HG03469 (cell line): ENCODE measurements around the gene AKIRIN2.
A peak's percentile ranks its signal among the peaks of the same experiment; 100 is the strongest.

Experiments
- ATAC-seq: cut with Tn5 transposase; IDR thresholded peaks from one replicate; pipeline ENCODE4 v1.9.1; 2021; ENCODE audit warnings: mild to moderate bottlenecking, moderate library complexity, moderate number of reproducible peaks; ENCODE audit not compliant: unreplicated experiment

Gene AKIRIN2

DNA sequence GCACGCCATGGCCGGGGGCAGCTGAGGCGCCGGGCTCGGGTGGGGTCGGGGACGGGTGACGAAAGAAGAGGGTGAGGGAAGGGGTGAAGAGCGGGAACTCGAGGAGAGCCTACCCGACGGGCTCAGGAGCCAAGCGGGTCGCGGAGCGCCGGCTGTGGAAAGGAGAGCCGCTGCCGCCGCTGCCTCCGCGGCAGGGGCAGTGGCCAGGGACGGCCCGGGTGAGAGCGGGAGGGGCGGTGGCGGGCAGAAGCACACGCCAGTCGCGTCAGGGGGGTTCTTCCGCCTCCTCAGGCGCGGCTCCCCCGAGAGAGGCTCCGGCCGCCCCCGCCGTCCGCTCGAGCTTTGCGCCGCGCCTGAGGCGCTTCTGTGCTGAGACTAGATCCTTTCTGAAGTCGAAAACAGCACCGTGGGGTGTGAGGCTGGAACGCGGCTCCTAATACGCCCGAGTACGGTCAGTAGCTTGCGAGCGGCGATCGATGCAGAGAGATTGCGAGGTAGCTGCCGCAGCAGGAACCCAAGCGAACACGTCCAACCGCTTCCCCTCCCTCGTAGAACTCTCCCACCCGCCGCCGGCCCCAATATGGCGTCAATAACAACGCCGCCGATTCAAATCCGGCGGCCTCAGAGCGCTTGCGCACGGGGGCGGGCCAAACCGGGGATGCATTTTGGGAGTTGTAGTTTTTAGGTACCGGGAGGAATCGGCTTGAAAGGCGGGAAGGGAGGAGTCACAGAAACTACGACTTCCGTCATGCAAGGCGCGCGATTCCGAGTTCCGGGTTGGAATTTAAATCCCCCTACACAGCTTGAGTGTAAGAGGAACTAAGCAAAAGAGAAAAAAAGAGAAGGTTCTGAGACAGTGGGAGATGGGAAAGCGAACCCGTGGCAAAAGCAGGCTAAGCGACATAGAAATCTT is at the start of gene AKIRIN2:
Gene AKIRIN2, minus strand, starts transcription at position 558 of the 913 bp plus-strand sequence. Its CDS starts 549 bp downstream, at position 9.
- ATAC-seq: peak; percentile 43

DNA sequence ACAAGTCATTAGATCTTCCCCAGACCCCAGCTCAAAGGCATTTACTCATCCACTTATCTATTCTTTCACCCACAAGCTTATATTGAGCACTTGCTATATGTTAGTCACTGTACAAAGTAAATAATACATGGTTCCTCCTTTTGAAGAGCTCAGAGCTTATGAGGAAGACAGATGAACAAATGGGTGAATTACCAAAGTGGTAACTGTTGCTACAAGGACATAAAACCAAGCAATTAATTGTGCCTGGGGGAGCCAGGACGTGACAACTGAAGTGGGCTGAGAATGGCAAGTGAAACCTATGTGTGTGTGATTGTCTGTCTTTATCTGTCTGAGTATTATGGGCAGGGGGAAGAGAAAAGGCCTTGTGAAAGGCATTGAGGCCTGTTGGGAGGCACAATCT is 45.6 kb upstream of the AKIRIN2 start:
- no peak for ATAC-seq

DNA sequence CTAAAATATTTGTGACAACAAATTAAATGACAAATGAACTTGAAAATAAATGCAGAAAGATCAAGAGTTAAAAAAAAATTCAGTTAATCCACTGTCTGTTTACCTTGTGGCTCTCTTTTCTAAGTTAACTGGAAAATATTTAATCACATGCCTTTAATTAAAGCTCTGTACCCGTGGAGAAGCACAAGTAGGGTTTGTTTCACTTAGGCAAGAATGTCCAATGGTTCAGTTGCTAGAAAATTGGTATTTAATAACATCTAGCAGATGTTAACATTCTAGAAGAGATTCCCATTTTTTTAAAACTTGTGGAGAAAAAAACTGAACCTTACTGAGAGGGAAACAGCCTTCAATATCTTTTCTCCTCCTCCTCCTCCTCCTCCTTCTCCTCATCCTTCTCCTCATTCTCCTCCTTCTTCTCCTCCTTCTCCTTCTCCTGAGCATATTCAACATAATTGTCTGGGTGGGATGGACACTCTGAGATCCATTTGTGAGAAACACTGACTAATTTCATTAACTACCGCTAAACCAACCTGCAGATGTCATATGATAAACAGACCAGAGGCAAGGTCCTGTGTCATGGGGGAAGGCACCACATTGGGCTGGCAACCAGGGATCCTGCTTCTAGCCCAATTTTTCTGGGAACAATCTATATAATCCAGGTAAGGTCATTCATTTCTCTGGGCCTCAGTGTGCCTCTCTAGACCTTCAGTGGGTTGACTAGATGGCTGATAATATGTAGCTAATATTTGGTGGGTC is 44.1 kb upstream of the AKIRIN2 start:
- no peak for ATAC-seq

DNA sequence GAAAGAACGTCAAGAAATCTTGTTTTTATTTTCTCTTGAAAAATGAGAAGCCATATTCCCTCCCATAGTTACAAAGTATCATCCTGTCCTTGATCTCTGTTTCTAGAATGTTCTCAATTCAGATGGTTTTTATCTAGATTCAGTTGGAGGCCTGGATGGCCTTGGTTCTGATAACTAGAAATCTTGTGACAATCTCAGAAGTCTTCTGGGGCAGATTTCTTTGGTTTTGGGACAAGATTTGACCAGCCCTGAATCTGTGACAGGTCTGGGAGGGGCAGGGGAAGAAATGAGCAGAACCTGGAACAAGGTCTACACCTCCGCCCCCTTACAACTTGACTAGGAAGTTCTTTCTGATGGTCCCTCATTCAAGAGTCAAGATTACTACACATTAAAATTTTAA is 41.4 kb upstream of the AKIRIN2 start:
- ATAC-seq: no peak

DNA sequence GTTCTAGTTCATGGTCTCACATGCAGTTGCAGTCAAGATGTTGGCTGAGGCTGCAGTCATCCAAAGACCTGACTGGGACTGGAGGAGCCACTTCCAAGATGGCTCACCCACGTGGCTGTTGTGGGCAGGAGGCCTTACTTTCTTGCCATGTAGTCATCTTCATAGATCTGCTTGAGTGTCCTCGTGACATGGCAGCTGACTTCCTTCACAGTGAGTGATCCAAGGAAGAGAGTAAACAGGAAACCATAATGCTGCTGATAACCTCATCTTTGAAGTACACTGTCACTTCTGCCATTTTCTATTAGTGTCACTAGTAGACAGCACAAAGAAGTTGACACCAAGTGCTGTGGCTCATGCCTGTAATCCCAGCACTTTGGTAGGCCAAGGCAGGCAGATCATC is 40.1 kb upstream of the AKIRIN2 start:
- peak; percentile 48 for ATAC-seq

DNA sequence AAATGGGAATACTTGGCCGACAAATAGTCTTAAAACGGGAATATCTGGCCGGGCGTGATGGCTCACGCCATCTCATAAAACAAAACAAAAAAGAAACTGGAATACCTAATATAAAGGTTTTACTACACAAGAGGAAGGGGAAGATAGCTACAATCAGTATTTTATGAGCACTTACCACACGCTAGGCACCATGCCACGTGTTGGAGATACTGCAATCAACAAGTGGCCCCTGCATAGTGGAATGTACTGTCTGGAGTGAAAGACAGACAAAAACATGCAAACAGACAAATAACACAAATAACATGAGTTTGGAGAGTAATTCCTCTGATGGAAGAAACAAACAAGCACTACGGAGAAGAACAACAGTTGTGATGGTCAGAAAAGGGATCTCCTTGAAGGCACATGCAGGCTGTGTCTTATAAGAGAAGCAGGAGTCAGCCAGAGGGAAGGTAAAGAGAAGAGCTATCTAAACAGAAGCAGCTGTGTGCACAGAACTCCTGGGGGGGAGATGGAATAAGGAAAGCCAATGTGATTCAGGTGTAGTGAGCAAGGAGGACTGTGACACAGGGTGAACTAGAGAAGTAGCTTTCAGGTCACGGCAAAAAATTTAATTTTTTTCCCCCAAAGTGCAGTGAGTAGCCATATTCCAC is 39.1 kb upstream of the AKIRIN2 start:
- no peak for ATAC-seq

DNA sequence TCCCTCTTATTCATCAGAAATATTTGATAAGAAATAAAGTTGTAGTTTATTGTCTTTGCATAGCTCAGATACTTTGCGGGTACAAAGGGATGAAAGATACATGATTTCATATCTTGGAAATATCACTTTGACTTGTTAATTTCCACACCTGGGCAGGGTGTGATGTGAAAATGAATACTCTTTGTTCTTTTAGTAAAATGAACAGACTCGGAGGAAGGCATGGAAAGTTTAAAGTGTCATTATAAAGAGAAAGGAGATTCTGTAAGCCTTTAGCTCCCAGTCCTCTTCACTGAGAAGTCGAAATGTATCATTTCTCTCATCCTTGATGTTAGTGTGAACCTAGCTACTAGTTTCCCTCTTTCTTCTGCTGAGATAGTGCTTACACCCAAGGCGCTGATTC is 36.7 kb upstream of the AKIRIN2 start:
- no peak for ATAC-seq

DNA sequence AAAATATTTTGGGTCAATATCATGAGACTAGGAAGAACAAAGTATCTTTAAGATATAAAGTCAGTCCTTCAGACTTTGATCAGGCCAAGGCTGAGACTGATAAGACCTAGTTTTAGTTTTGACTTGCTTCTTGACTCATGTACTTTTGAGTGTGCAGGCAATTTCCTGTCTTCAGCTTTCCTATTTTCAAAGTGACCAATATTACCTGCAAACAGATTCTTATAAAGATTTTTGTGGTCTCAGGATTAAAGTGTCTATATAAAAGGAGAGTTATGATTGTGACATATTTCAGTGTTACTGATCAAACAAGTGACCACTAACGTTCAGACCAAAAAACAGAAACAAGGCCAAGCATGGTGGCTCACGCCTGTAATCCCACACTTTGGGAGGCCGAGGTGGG is 36.0 kb upstream of the AKIRIN2 start:
- ATAC-seq: no peak

DNA sequence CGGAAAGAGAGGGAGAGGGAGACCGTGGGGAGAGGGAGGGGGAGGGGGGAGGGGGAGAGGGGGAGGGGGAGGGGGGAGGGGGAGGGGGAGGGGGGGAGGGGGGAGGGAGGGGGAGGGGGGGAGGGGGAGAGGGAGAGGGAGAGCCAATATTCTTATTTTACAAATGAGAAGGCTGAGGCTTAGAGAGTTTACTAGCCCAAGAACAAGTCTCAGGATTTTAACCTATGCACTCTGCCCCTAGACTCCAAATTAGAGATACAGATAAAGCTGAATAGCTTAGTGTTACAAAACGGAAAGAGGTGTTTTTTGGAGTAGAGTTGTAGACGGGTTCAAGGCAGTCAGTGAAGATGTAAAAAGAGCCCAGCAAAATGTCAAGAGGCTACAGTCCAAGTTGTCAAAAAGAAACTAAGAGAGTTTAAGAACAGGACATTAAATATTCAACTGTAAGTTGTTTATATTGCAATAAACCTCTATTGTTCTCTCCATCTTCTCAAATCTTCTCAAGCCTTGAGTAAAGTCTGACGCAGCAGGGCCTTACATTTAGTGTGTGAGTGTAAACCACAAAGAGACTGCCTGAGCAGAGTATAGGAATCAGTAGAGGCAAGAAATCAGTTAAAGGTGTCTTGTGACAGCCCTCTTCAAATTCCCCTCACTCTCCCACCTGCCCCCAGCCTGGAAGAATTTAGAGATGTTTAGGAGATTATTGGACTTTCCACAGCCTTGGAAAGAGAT is 34.9 kb upstream of the AKIRIN2 start:
- no peak for ATAC-seq

DNA sequence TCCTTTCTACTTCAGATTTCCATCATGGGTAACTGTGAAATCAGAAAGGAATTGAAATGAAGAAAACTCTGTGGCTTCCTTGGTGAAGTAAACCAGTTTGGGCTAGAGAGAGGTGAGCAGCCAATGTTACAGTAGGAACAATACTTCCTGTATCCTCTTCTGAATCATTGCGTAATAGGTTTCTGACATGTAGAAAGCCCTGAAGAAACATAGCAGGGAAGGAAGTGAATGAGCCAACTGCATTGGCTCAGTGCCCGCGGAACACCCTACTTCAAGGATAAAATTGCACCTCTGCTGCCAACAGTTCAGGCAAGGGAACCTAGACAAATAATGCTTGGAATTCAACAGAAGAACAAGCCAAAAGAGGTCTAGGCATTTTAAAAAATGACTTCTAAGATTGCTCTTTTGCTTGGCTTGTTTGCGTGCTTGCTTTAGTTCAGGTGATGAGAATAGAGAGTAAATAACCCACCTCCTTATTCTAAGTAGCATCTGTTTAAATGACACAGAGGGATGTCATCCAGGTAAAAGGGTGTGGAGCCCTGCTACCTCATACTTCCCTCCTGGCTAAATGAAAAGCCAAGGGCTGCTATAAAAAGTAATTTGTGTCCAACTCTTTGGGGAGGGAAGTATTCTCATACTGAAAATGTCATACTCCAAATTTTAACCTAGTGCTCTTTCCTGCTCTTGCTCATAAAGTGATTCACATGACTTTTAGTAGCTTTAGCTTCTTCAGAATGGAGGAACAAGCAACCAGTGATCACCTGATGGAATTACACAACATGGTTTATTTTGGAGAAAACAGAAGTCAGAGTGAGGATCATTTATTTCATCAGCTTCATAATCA is 30.0 kb upstream of the AKIRIN2 start:
- ATAC-seq: no peak

DNA sequence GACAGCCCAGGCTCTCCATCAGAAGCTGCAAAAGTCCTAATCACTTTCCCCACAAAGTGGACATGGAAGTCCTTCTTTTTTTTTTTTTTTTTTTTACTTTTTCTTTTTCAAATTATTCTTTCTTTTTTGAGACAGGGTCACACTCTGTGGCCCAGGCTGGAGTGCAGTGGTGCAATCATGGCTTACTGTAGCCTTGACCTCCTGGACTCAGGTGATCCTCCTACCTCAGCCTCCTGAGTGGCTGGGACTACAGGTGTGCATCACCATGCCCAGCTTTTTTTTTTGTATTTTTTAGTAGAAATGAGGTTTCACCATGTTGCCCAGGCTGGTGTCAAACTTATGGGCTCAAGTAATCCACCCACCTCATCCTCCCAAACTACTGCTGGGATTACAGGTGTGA is 29.0 kb upstream of the AKIRIN2 start:
- ATAC-seq: no peak

DNA sequence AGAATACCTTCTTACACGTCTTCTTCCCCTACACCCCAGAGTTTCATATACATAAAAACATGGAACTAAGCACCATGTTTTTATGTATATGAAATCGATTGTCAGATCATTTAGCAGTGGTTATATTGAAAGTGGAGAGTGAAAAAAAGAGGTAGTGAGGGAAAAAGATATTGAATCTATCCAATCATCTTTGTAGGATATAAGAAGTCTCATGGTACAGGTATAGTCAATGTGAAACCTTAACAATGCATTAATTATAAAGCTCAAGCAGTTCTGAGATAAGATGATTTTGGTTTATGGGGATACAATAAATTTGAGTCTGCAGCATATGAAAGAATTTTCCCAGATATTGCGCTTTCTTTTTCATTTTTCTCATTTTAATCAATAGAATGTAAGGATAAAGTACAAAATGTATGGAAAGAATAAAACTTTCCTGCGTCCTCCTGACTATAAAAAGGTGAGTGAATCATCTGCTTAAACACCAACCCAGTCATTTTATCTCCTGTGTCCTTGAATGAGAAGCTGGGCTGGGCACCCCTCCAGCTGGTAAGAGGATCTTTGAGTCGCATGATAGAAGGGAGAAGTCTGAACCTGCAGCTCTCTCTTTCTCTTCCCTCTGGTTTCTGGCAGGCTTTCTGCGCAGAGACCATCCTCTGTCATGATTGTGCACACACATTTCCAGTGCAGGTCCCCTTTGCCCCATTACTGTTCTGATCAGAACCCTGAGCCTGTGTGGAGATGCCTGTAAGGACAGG is 28.1 kb upstream of the AKIRIN2 start:
- ATAC-seq: no peak

DNA sequence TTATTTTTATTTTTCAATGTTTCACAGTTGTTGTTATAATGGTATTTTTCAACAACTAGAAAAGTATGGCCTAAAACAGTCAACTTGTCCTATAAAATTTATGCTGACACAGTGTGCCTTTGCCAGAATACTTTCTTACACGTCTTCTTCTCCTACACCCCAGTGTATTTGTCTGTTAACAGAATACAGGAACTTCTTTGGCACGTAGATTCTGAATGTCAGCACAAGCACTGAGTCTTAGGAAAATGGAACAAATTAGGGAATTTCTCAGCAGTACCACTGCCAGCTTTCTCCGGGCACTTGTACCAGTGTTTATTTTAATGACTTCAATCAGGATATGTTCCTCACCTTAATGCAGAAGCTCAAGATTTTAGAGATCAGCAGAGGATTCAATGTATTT is 26.7 kb upstream of the AKIRIN2 start:
- no peak for ATAC-seq

DNA sequence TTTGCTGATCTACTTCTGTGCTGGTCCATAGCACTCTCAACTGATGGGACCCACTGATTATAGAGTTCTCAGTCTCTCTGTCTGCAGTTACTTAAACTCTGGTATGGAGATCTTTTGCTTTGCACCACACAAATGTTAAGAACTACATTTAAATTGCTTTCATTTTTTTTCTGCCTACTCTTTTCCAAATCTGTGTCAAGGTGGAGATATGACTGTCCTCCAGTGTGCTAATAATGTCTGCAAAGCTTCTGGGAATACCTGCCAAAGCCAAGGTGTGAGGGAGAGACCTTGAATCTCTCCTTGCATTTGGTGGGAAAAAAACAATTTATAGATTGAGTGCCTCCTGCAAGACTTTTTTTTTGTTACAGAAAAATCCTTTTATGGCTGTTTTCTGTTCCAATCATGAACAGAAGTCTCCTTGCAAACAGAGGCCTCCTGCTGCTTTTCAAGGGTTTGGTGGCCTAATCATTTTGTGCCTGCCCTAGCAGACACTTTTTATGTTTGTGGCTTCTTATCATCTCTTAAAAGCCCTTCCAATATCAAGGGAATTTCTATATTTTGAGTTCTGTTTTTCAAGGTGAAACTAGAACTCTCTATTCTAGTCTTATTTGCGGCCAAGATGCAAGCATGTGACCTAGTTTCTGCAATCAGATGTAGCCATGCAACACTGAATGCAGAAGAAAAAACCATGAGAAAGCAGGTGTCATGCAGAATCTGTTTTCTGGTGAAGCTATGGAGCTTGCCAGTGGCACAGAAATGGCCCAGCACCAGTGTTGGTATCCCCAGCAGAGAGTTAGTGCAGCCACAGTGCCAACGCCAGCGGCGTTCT is 23.2 kb upstream of the AKIRIN2 start:
- peak; percentile 78 for ATAC-seq

DNA sequence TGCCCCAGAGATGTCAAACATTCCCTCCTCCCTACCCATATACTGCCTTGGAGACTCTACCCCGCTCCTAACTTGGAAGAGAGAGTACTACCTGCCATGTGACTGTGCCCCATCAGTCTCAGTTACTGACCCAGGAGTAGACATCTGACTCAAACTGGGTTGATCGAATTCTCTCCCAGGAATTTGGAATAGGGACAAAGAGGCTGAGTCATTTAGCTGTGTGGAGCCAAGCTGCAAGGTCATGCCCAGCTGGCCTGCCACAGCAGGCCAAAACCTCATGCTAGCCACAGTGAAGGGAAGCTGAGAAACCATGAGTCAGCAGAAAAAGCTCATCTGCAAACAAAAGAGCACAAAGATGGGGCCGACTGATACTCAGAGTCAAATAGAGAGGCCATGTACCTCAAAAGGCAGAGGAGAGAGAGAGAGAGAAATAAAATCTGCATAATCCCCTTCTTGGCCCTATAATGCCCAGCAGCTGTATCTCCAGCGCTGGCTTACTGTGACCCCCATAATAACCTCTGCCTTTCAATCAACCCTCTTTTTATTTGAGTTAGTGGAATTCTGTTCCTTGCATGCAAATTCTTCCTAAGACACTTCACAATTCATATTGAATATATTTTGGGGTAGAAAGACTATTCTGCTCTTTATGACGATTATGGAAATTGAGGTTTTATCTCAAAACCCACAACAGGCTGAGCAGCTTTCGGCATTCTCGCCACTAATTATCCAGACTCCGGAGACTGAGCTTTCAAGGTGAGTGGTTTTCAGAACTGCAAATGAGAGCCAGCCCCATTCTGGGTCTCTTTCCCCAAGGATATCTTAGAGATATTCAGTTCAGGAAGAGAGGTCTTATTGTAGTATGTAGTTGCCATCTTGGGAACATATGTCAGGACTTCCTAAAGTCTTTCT is 21.4 kb upstream of the AKIRIN2 start:
- no peak for ATAC-seq

DNA sequence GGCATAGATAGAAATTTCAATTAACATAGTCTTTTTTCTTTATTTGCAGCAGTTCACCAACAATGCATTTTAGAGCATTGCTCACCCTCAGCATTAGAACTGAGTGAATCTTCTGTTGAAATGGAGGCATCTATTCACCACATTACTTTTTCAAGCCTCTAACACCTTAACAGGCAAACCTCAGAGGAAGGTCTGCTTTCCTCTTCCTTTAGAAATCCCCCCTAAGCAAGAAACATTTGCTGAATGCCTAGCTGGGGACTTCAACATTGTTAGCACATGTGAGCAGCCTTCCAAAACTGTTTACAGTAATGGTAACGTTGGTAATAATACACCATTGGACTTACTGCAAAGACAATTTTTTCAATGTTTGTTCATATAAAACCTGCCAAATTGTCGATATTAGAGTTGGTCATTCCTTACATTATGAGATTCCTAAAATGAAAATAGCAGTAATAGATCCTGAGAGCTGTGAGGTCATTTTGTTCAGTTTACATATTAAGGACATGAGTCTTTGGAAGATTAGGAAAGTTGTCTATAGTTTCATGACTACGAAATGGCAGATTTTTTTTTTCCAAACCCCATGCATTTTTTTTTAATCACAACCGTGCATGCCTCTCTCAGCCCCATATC is 20.6 kb upstream of the AKIRIN2 start:
- no peak for ATAC-seq

DNA sequence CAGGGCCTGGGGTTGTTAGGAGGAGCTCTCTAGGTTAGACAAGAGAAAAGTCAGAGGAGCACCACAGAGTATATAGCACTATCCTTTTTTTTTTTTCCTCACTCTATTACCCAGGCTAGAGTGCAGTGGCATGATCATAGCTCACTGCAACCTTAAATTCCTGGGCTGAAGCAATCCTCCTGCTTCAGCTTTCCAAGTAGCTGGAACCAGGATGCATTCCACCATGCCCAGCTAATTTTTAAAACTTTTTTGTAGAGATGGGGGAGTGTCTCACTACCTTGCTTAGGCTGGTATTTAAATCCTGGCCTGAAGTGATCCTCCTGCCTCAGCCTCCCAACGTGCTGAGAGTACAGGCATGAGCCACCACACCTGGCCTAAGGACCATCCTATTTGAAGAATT is 19.3 kb upstream of the AKIRIN2 start:
- ATAC-seq: no peak
